HS-5 (cell line): ENCODE data around the gene P2RY14.

Experiments
- DNase-seq: peaks from one replicate; pipeline ENCODE4 v3.0.0-alpha.2; 2012; ENCODE audit warnings: low read depth

The P2RY14 gene

DNA sequence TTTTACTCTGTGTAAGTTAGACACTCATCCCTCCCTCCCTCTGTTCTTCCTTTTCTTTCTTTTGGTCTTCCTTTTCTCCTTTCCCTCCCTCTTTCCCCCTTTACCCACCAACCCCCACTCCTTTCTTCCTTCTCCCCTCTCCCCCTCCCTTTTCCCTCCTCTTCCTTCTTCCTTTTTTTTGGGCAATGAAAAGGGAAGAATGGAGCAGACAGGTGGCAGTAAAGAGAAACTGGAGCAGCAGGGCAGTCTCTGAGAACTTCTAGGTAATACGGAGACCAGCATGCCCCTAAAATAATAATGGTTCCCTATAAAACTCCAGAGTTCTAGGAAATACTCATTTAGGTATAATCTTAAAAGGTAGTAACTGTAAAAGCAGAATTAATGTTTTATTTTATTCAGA is 63.9 kb downstream of the P2RY14 start:
- DNase-seq: no peak

DNA sequence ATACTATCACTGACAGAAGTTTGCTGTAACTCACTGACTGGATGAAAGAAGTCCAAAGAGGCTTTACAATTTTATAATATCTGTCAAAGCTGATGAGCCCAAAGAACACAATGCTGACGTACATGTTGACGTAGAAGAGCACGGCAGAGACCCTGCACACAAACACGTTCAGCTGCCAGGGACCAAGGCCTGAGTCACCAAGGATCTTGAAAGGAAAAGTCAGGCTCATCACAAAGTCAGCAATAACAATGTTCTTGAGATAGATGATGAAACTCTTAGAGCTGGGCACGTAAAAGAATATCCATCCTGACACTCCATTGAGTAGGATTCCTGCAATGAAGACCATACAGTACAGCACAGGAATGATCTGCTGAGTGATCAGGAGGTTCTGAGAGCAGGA is 64.5 kb downstream of the P2RY14 start:
- DNase-seq: no peak

DNA sequence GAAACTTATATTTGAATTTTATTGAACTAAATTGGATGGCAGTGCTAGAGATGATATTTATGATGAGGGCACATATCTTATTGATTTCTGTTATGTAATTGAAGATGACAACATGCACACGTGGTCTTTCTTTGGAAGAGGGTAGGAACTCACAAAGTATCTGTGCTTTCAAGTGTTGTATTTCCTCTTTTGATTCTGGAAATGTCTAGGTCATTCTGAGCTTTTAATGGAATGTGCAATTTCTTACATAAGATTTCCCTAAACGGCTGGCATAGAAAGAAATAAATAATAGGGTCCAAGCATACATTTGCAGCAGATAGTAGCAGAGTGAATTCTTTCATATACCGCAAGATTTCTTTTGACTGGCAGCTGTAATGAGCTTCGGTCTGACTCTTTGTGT is 65.2 kb downstream of the P2RY14 start:
- no peak for DNase-seq

DNA sequence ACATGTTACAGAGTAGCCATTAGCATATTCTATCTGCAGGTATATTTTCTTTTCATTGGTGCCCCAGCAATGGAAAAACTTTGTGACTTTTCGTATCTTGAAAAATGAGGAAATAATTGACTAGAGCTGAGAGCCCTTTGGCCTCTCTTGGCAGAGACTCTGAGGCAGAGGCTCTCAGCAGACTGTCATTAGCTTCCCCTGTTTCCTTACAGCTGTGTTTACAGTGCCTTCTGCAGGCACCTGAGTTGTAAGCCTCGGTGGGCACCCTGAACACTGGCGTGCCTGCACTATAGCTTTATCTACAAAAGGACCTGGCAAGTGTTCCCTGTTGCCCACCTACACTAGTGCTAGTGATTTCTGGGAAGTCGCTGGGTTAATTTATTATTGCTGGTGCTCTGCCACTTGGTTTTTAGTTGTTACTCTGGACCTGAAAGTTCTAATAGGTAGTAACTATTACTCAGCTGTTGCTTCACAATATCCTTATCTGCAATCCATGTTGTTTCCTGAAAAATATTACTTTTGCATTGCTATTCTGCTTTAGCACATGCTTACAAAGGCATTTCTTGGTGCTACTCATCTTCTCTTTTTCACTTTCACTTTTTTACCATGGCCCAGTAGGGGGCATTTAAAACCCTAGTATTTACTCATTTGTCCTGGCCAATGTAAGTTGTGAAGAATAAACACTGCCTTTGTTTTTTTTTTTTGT is 67.5 kb downstream of the P2RY14 start:
- DNase-seq: no peak

DNA sequence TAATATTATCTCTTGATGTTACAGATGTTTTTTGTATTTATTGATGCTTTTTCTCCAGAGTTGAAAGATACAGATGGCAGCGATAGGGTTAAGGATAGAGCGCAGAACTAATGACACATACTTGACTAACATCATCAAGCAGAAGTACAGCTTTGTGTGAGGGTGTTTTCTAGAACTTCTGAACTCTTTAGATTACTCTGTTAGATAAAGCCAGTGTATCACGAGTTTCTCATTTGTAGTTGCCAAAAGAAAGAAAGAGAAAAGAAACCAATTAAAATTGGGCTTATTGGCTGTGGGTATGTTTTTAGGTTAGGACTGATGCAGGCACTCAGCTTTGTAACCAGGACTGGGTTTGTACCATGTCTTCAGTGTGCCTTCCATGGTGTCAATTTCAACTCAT is 68.7 kb downstream of the P2RY14 start:
- DNase-seq: no peak

DNA sequence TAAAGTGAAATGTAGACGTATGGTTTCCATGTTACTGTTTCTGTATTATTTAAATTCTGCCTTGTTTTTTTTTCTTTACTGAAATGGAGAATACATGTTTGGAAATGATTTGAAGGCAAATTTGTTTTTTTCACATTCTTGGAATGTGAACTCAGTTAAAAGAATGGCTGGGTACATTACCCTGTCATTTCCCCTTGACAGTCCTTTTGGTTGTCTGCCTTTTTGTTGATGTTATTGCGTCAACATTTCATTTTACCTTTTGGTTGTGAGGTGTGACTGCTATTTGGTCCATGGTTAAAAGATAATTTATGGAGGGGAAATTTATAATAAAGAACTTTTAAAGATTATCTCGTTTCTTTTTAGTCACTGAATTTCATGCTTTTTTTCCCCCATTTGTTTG is 72.1 kb downstream of the P2RY14 start:
- DNase-seq: no peak

DNA sequence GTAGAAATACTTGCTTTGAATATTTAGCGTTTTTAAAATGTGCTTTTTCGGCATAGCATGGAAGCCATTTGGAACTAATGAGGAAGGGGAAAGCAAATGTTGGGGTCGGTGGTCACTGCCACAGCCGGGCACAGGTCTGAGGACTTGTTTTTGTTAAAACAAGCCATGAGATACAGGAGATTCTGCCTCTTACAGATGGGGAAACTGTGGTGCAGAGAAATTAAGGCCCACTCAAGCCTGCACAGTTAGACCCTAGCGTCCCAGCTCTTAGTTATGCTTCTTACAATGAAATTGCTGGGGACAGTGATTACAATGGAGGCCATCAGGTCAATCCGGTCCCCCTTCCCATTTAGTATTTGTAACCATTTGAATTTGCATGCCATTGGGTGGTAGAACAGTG is 72.9 kb downstream of the P2RY14 start:
- DNase-seq: no peak

DNA sequence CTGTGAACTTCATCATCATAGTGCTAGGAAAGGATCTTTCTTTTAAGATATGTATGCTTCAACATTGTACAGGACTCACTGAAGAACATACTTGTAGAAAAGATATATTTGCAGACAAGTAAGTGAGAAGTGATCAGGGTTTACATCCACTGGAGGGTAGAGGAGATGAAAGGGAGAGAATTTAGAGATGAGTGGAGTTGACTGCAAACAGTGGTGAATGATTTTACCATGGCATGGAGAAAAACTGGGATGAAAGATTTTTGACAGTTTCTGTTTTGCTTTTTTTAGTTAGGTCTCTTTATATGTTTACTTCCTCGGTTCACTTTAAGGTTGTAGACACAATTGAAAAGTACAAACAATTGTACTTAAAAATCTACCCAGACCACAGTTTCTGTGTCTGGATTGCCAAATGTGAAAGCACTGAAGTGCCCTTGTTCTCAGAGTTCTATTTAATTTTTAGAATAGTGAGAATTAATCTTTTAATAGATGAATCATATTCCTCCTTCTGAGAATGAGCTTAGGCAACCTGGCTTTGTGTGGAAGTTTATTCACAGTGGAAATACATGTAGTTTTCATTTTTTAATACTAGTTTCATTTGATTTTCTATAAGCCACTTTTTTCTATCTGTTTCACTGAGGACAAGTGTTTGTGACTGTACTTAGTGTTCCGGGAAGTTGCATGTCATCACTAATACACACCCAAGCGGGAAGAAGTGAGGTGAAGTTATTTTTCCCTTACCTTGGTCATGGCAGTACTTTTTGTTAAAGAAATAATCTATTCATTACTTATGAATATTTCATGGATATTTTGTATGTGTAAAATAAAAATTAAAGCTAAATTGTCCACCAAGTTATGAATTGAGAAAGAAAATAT is 73.6 kb downstream of the P2RY14 start:
- DNase-seq: no peak

DNA sequence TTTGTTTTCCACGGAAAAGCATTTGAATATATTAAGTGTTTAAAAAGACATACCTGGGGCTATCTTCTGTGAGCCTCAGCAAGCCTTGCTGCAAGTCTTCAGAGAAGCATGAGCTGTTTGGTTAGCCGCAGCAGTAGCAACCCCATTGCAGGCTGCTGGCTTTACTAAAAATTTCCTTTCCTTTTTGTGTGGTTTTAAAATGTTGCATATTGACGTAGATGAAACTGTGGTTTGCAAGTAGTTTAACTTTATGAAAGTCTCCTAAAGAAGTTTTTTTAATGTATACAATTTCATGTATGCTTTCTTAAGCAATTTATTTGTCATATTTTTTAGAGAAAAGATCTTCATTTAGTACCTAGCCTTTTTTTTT is 75.3 kb downstream of the P2RY14 start, which contains the start of gene GPR171:
Gene GPR171, minus strand, starts transcription at position 166 of the 370 bp plus-strand sequence. CDS start 3,830 bp downstream, outside the sequence.
- no peak for DNase-seq

DNA sequence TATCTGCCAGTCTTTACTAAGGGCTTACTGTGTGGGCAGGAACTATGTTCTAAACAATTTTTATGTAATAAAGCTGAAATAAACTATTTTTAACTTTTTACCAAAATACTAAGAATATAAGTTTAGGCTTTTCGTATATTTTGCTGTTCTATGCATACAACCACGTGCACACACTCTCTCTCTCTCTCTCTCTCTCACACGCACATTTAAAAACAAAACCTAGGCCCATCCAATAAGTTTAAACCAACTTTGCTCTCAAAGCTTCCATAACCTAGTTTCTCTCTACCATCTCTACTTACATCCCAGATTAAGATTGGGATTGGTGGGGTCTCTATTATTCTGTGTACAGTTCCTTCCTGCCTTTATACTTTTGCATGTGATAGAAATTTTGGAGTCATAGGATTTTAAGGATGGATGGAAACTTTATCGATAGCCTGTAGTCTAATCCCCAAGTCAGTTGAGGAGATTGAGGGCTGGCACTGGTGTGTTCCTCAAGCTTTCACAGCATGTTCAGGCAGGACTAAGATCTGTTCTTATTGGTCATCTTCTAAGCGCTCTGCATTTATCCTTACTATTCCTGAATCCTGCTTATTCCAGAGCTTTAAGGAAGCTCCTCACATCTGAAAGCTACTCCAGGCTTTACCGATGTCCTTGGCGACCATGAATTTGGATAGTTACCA is 77.2 kb downstream of the P2RY14 start:
- no peak for DNase-seq

DNA sequence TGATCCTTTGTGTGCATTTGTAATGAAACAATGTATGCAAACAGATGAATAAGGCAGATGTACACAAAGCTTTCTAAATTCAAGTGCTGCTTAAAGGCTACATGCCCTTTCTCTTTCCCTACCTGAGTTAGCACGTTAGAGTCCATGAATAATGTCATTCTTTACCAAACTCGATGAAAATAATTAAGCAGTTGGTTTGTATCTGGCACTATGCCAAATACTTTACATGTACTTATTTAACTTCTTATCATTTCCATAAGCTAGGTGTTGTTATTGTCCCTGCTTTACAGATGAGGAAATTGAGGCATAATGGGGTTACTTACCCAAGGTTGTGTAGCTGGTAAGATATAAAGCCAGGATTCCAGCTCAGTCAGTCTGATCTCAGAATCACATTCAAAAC is 77.8 kb downstream of the P2RY14 start:
- DNase-seq: no peak

DNA sequence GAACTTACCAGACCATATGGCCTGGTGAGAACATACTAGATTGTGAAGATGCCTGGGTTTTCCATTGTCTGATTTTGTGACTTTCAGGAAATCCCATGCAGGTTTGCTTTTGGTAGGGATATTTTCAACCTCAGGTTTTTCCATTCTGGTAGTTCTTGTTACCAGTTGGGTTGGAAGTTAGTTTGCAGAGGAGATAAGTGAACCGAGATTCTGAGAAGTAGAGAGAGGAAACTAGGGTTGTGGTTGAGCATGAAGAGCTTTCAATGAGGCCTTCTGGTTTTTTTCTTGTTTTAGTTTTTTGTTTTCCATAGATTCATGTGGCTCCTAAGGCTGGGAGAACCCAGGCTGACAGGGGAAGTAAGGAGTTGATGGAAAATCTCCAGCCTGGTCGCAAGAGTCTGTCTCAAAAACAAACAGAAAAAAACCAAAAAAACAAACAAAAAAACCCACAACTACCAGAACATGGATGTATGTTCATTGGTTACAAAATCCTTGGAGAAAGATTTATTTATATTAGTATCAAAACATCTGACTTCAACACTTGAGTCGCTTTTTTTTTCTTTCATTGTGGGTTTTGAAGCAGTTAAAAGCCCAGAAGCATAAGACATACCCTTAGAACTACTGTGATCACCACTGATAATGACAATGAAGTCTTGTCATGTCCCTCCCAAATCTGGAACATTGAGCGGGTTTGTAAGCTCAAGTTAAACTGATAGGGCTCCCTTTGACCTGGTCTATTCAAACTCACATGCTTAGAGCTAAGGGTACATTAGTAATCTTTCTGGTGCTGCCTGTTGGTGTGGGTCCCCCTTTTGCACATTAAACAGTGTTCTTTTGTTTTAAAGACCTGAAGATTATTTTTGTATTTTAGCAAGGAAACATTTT is 78.5 kb downstream of the P2RY14 start:
- DNase-seq: no peak

DNA sequence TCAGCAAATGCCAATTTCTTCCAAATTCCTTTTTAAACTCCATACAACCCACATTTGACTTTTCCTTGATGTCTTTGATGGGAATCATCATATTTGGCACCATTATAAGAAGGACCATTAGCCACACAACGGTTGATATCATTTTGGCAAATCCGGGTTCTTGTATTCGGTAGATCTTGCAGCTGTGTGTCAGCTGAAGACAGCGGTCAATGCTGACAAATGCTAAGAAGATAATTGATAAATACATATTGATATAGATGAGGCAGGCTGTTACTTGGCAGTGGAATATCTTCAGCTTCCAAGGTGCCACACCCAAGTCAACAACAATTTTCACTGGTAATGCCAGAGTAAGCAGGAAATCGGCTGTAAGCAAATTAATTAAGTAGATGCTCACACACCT is 79.5 kb downstream of the P2RY14 start:
- no peak for DNase-seq

DNA sequence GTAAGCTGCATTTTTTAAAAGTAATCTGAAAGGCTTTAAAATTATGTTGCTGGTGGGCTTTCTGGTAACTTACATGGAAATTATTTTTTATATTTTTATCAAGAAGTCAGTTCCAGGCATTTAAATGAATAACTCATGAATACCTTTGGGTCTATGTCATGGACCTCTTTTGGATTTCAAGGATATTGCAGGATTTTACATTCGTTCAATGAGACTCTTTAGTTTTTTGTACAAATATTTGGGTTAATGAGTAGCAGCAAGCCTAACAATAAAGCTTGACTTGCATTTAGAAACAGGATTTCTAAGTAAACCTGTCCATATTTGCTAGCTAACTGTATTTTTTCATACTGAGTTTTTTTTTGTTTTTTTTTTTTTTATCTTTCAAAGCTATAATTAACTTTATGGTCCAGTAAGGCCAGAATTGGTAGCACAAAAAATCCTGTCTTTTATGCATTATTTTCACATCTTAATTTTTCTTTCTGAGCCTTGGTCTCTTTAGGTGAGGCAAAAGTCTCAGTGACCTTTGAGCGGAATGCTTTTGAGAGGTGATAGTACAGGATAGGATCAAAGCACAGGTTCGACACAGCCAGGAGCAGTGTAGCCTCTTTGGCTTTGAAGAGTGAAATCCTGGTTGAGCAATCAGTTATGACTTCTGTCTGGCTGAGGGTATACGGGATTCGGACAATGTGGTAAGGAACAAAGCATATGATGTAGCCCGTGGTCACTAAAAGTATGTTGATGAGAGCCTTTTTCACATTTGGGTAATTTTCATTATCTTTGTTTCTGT is 80.2 kb downstream of the P2RY14 start:
- DNase-seq: peak; percentile 16

DNA sequence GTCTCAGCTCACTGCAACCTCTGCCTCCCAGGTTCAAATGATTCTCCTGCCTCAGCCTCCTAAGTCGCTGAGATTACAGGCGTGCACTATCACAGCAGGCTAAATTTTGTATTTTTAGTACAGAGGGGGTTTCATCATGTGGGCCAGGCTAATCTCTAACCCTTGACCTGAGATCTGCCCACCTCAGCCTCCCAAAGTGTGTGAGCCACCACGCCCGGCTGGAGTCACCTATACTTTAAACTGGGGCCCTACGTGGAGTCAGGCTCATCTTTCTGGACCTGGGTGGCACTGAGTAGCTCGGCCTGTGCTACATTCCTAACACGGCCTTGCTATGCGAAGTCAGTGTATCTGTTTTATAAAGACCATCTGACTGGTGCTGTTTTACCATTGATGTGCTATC is 81.1 kb downstream of the P2RY14 start:
- DNase-seq: no peak

DNA sequence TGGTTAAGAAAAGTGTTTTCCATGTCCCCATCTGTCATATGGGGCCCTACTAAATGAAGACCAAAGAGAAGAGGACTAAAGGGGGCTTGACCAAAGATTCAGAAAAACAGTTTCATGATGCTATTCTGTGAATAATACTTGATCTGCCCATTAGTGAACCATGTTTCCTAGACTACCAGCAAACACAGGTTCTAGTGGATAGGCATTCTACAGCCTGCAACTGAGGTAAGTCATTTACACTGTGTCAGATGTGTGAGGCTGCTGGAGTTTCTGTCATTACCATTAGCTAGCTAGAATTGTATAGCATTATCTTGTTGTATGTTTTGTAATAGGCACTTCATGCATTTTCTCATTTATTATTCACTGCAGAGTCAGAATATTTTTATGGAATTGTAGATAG is 81.9 kb downstream of the P2RY14 start:
- no peak for DNase-seq

DNA sequence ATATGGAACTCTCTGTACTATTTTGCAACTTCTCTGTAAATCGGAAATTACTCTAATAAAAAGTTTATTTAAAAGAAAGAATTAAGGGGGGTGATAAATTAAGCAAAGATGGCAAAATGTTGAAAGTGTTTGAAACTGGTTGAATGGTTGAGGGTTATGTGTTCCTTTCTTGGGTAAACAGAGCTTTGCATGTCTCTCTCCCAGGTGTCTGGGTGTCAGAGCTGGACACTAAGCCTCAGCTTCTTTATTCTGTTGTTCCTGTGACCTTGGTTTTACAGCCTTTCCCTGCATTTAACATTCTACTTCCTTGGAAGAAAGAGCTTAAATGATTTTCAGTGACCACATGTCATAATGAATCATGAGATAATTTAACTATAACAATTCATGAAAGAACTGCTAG is 82.5 kb downstream of the P2RY14 start:
- DNase-seq: no peak

DNA sequence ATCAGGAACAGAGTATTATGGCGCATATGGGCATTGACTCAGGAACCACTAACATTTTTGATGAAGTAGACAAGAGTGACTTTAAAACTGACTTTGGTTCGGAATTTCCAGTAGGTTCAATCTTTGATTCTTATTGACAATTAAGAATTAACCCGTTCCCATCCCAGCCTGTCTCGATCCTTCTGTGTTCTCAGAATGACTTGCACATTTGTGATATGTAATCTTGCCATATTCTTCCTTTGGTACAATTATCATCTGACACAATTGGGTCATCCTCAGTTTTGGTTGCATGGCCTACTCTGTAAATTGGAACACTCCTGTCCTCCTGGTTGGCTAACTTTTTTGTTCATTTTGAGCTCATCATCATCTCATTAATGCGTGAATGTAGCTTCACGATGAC is 85.8 kb downstream of the P2RY14 start:
- no peak for DNase-seq

DNA sequence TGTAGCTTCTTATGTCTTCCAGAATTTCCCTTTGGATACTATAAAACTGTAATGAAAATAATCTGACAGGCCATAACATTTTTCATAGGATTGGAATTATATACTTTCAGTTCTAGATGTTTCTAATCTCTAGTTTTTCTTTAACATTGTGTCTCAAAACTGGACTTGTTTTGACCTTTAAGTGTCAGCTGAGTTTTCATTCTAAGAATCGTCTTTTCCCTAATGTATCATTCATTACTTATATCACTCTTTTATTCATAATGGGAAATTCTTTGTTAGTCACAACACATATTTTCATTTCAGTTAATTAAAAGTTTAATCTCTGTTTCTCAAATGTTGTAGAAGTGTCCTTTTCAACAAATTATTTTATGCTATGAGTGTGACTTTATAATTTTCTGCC is 87.2 kb downstream of the P2RY14 start:
- no peak for DNase-seq

DNA sequence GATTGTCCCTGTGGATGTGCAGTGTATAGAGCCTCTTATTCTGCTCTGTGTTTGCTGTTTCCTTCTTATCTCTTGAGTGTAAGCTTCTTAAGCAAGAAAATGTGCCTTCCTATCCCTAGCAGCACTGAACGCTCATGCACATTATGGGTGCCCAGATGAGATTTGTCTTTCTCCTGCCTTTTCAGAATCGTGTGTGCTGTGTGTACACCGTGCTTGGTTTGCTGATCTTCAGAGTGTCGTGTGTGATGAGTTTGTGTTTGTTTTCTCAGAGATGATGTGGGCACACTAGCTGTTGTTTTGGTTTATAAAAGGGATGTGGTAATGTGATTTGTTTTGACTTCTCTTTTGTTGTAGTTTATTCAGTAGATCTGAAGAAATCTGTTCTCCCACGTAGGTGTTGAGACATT is 95.1 kb downstream of the P2RY14 start:
- DNase-seq: no peak
